ENCODE data around the gene CENPV.
"Not testable (repeated sequence)": the region's sequence is repeated elsewhere in the genome, so short reads cannot be mapped to it uniquely, and the experiment has no call there.

CENPV gene

GRCh38 chr17:16314859-16315258 is 38.4 kb downstream of the CENPV start:
- Mint-ChIP-seq H3K4me3 (no peak overlapping the region), H3K9me3 (peaks cover 30% of the 10 kb centered on the region), H3K27ac (no peak overlapping the region), H3K36me3 (ENCODE audit: low read depth) (peaks cover 64% of the 10 kb centered on the region), H3K4me1 (peaks cover 22% of the 10 kb centered on the region), H3K27me3 (ENCODE audit: low read depth, poor library complexity) (peaks cover 4% of the 10 kb centered on the region)
- DNase-seq = no peak
- TF ChIP-seq, protein P1, sequence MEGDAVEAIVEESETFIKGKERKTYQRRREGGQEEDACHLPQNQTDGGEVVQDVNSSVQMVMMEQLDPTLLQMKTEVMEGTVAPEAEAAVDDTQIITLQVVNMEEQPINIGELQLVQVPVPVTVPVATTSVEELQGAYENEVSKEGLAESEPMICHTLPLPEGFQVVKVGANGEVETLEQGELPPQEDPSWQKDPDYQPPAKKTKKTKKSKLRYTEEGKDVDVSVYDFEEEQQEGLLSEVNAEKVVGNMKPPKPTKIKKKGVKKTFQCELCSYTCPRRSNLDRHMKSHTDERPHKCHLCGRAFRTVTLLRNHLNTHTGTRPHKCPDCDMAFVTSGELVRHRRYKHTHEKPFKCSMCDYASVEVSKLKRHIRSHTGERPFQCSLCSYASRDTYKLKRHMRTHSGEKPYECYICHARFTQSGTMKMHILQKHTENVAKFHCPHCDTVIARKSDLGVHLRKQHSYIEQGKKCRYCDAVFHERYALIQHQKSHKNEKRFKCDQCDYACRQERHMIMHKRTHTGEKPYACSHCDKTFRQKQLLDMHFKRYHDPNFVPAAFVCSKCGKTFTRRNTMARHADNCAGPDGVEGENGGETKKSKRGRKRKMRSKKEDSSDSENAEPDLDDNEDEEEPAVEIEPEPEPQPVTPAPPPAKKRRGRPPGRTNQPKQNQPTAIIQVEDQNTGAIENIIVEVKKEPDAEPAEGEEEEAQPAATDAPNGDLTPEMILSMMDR (IDR thresholded peaks at IDR 0.05) = no peak

DNA sequence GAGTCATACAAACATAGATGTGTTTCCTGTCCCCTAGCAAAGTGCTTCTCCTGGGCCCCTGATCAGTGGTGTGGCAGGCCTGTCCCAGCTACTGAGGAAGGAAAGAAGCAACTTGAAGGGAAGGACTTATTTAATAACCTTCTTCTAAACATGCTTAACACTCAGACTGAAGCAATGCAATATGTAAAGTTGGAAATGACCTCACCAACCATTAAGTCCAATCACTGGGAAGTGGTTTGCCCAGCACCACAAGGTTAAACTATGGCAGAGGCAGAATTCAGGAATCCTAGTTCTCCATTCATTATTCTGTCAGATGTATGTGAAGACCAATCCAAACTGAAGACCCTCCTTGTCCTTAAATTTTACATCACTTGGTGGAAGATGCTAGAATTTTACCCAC is 39.1 kb downstream of the CENPV start:
- TF ChIP-seq, protein P1 (IDR thresholded peaks at IDR 0.05) = no peak
- no peak for DNase-seq
- peaks cover 65% of the 10 kb centered on the region for H3K36me3 Mint-ChIP-seq (ENCODE audit: low read depth)
- peaks cover 22% of the 10 kb centered on the region for H3K4me1 Mint-ChIP-seq
- H3K4me3 Mint-ChIP-seq = no peak overlapping the region
- peaks cover under 1% of the 10 kb centered on the region for H3K27me3 Mint-ChIP-seq (ENCODE audit: low read depth, poor library complexity)
- peaks cover 30% of the 10 kb centered on the region for H3K9me3 Mint-ChIP-seq
- peak overlapping the region; percentile 57 for H3K27ac Mint-ChIP-seq

DNA sequence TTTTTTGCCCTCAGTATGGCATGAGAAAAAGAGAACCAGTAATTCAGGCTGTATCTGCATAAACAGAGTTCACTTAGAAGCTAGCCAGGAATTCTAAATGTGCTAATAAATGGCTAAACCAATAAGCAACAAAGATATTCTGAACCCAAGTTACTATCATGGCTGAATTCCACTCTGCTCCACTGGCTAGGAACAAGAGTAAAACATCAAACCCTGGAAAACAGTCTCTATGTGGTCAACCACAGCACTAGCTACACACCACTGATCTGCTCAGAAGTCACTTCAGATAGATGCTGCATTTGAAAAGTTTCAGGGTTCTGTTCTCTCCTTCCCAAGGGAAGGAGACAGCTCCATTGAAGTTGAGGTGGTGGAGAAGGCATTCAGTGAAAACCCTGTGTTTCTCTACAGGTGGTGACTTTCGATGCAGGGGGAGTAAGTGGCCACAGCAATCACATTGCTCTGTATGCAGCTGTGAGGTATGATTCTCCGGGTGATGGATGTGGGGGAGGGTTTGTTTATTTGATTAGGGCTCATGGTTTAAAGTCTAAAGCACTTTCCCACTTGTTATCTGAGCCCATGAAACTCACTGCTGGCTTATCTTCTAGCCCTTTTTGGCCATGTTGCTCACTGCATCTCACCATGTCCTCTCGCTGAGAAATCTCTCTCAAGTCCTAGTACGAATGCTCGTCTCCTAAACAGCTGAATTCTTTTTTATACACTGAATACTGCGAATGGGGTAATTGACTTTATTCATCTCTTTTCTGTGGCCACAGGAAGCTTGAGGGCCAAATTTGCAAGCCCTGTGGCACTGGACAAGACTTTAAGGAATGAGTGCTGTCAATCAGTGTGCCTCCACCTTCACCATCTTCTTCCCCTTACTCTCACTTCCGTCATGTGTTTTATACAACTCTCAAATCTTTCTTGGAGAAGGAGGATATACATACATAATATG is 39.9 kb downstream of the CENPV start:
- peaks cover 30% of the 10 kb centered on the region for H3K9me3 Mint-ChIP-seq
- H3K27me3 Mint-ChIP-seq (ENCODE audit: low read depth, poor library complexity) = no peaks in the 10 kb centered on the region
- no peak for DNase-seq
- no peak overlapping the region for H3K4me3 Mint-ChIP-seq
- peaks cover 22% of the 10 kb centered on the region for H3K4me1 Mint-ChIP-seq
- H3K36me3 Mint-ChIP-seq (ENCODE audit: low read depth) = peaks cover 64% of the 10 kb centered on the region
- peak overlapping the region; percentile 22 for H3K27ac Mint-ChIP-seq
- TF ChIP-seq, protein P1 (IDR thresholded peaks at IDR 0.05) = no peak

DNA sequence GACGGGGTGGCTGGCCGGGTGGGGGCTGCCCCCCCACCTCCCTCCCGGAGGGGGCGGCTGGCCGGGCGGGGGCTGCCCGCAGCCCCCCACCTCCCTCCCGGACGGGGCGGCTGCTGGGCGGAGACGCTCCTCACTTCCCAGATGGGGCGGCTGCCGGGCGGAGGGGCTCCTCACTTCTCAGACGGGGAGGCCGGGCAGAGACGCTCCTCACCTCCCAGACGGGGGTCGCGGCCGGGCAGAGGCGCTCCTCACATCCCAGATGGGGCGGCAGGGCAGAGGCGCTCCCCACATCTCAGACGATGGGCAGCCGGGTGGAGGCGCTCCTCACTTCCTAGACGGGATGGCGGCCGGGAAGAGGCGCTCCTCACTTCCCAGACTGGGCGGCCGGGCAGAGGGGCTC is 41.2 kb downstream of the CENPV start:
- DNase-seq; H3K4me3 Mint-ChIP-seq; H3K27me3 Mint-ChIP-seq (ENCODE audit: low read depth, poor library complexity); H3K27ac Mint-ChIP-seq: not testable (repeated sequence)
- H3K9me3 Mint-ChIP-seq = peaks cover 30% of the 10 kb centered on the region
- peaks cover 22% of the 10 kb centered on the region for H3K4me1 Mint-ChIP-seq
- H3K36me3 Mint-ChIP-seq (ENCODE audit: low read depth) = peaks cover 63% of the 10 kb centered on the region

DNA sequence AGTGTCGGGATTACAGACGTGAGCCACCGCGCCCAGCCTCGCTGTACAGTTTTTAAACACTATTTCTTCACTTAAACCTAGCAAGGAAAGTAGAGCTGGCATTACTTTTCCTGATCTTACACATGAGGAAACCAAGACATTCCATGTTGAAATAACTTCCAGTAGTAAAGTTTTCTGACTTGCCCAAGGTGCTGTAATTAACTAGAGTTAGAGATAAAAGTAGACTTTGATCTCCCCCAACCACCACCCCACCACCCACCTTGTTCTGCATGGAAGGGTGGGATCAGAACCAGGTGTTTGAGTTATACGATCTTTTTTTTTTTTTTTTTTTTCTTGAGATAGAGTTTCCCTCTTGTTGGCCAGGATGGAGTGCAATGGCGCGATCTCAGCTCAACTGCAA is 47.1 kb downstream of the CENPV start:
- peaks cover 6% of the 10 kb centered on the region for H3K4me1 Mint-ChIP-seq
- H3K27me3 Mint-ChIP-seq (ENCODE audit: low read depth, poor library complexity) = no peaks in the 10 kb centered on the region
- H3K36me3 Mint-ChIP-seq (ENCODE audit: low read depth) = peaks cover 39% of the 10 kb centered on the region
- DNase-seq = no peak
- H3K9me3 Mint-ChIP-seq = peaks cover 11% of the 10 kb centered on the region
- TF ChIP-seq, protein P1 (IDR thresholded peaks at IDR 0.05) = no peak
- H3K4me3 Mint-ChIP-seq = no peak overlapping the region
- no peak overlapping the region for H3K27ac Mint-ChIP-seq

DNA sequence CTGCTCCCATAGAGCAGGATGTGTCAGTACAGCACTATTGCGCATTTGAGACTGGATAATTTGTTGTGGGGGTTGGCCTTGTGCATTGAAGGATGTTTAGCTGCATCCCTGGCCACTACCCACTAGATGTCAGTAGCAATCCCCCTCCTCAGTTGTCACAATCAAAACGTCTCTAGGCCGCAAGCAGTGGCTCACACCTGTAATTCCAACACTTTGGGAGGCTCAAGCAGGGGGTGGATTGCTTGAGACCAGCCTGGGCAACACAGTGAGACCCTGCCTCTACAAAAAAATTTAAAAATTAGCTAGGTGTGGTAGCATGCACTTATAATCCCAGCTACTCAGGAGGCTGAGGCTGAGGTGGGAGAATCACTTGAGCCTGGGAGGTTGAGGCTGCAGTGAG is 48.4 kb downstream of the CENPV start:
- TF ChIP-seq, protein P1 (IDR thresholded peaks at IDR 0.05) = peak; percentile 45

More for the DNA sequence above, 48.4 kb downstream of the CENPV start:
- DNase-seq = peak; percentile 25
- Mint-ChIP-seq H3K4me3 (no peak overlapping the region), H3K4me1 (no peaks in the 10 kb centered on the region), H3K27me3 (ENCODE audit: low read depth, poor library complexity) (no peaks in the 10 kb centered on the region), H3K36me3 (ENCODE audit: low read depth) (peaks cover 26% of the 10 kb centered on the region), H3K9me3 (no peaks in the 10 kb centered on the region), H3K27ac (no peak overlapping the region)
